NOMO-1 treated with dmso at 0.1 percent for 144 hours (cell line): ENCODE results near the gene TMEM114.
"Not testable (repeated sequence)": the region's sequence is repeated elsewhere in the genome, so short reads cannot be mapped to it uniquely, and the experiment has no call there.

Experiments used
- DNase-seq: peaks from one replicate; lab custom pipeline; 2025; ENCODE audit not compliant: unreplicated experiment; lab: John Stamatoyannopoulos, UW

TMEM114 gene

GRCh38 chr16:8576141-8577004 is 13.9 kb downstream of the TMEM114 start:
- DNase-seq = no peak

- DNase-seq = no peak
These were observed 14.9 kb downstream of the TMEM114 start for GRCh38 chr16:8575399-8575798.

- DNase-seq = no peak
These were observed 17.2 kb downstream of the TMEM114 start for GRCh38 chr16:8572919-8573724.

- DNase-seq = no peak
These were observed 18.0 kb downstream of the TMEM114 start for GRCh38 chr16:8572063-8572918.

- DNase-seq = peak; percentile 15
These were observed 19.2 kb downstream of the TMEM114 start for GRCh38 chr16:8571061-8571596.

- not testable (repeated sequence) for DNase-seq
These were observed 19.9 kb downstream of the TMEM114 start for GRCh38 chr16:8570393-8570792.

GRCh38 chr16:8569650-8570346 is 20.5 kb downstream of the TMEM114 start:
- DNase-seq = no peak

GRCh38 chr16:8568231-8568617 is 22.1 kb downstream of the TMEM114 start:
- DNase-seq = no peak

- DNase-seq = peak; percentile 83
These were observed 22.7 kb downstream of the TMEM114 start for GRCh38 chr16:8567355-8568230.

GRCh38 chr16:8565498-8565897 is 24.8 kb downstream of the TMEM114 start:
- no peak for DNase-seq

GRCh38 chr16:8564934-8565345 is 25.4 kb downstream of the TMEM114 start:
- DNase-seq = no peak

GRCh38 chr16:8563944-8564540 is 26.3 kb downstream of the TMEM114 start:
- DNase-seq = not testable (repeated sequence)

- DNase-seq = no peak
These were observed 28.8 kb downstream of the TMEM114 start for GRCh38 chr16:8561496-8561895.

GRCh38 chr16:8555400-8555799 is 34.9 kb downstream of the TMEM114 start:
- DNase-seq = no peak

- DNase-seq = no peak
These were observed 35.4 kb downstream of the TMEM114 start for GRCh38 chr16:8554881-8555280.

GRCh38 chr16:8554022-8554421 is 36.3 kb downstream of the TMEM114 start:
- no peak for DNase-seq

- no peak for DNase-seq
These were observed 37.7 kb downstream of the TMEM114 start for GRCh38 chr16:8552487-8553221.
